HepG2 (cell line): ENCODE data around the gene AMBRA1. TPM values are rescaled to one million over a fixed set of nuclear protein-coding genes. Genes with fewer than 3 reads are reported as not detected.

Source experiments
- AGO1 ChIP-seq: fragments of 200-400 bp; formaldehyde crosslinking; IDR thresholded peaks from 2 replicates; pipeline ENCODE4 v1.6.1; 2017; ENCODE audit warnings: mild to moderate bottlenecking, low read depth, low read length, moderate library complexity; ENCODE audit not compliant: poor library complexity, severe bottlenecking
- BRD4 ChIP-seq: sonication (generic); formaldehyde crosslinking; IDR thresholded peaks from 2 replicates; pipeline ENCODE4 v1.4.0; 2020; ENCODE audit warnings: missing genetic modification reagents
- EP300 ChIP-seq, 3 experiments: sonication (generic) in 1 of 3; formaldehyde crosslinking in 1 of 3; IDR thresholded peaks; 2 replicates each; pipeline versions ENCODE4 v1.5.1 to v1.6.1; 2011 to 2020; ENCODE audit warnings: low read depth in 2 of 3, low read length in 2 of 3, borderline replicate concordance in 1 of 3, improper control_type of control experiment in 1 of 3, mild to moderate bottlenecking in 1 of 3, missing genetic modification reagents in 1 of 3, moderate library complexity in 1 of 3
- ETV5 ChIP-seq: IDR thresholded peaks from 2 replicates; pipeline ENCODE4 v1.6.1; 2018; ENCODE audit warnings: missing biosample characterization, missing genetic modification reagents, inconsistent platforms, borderline replicate concordance
- GATA4 ChIP-seq: sonication (generic); IDR thresholded peaks from 2 replicates; pipeline ENCODE4 v1.6.1; 2016; ENCODE audit warnings: antibody characterized with exemption, low read depth, borderline replicate concordance
- HDAC2 ChIP-seq: sonication (generic); formaldehyde crosslinking; IDR thresholded peaks from 2 replicates; pipeline ENCODE4 v1.4.0; 2020; ENCODE audit warnings: missing genetic modification reagents
- MED13 ChIP-seq: sonication (generic); formaldehyde crosslinking; IDR thresholded peaks from 2 replicates; pipeline ENCODE4 v1.5.0; 2020; ENCODE audit warnings: missing genetic modification reagents
- NR2C2 ChIP-seq: sonication (generic); formaldehyde crosslinking; IDR thresholded peaks from 2 replicates; pipeline ENCODE4 v1.4.0; 2020; ENCODE audit warnings: missing genetic modification reagents, mild to moderate bottlenecking, moderate library complexity, borderline replicate concordance
- SKI ChIP-seq: fragments of 450-650 bp; IDR thresholded peaks from one replicate; pipeline ENCODE4 v1.6.1; 2018; ENCODE audit warnings: mild to moderate bottlenecking; ENCODE audit not compliant: partially characterized antibody
- SNRNP70 ChIP-seq: fragments of 200-400 bp; formaldehyde crosslinking; IDR thresholded peaks from 2 replicates; pipeline ENCODE4 v1.6.1; 2017; ENCODE audit warnings: mild to moderate bottlenecking, low read depth, low read length, moderate library complexity
- TOE1 ChIP-seq: sonication (generic); formaldehyde crosslinking; IDR thresholded peaks from 2 replicates; pipeline ENCODE4 v1.4.0; 2020; ENCODE audit warnings: mild to moderate bottlenecking, missing genetic modification reagents
- TSC22D2 ChIP-seq: sonication (generic); formaldehyde crosslinking; IDR thresholded peaks from 2 replicates; pipeline ENCODE4 v1.5.1; 2020; ENCODE audit warnings: missing genetic modification reagents, mild to moderate bottlenecking, borderline replicate concordance
- ZNF138 ChIP-seq: sonication (generic); formaldehyde crosslinking; IDR thresholded peaks from 2 replicates; pipeline ENCODE4 v1.5.0; 2020; ENCODE audit warnings: mild to moderate bottlenecking, low read depth, missing genetic modification reagents
- ZNF234 ChIP-seq: sonication (generic); formaldehyde crosslinking; conservative IDR thresholded peaks from 2 replicates; pipeline ENCODE4 v1.5.1; 2020; ENCODE audit warnings: mild to moderate bottlenecking, missing genetic modification reagents
- ZNF256 ChIP-seq: sonication (generic); formaldehyde crosslinking; conservative IDR thresholded peaks from 2 replicates; pipeline ENCODE4 v1.4.0; 2020; ENCODE audit warnings: missing genetic modification reagents
- ZNF556 ChIP-seq: sonication (generic); formaldehyde crosslinking; IDR thresholded peaks from 2 replicates; pipeline ENCODE4 v1.4.0; 2020; ENCODE audit warnings: mild to moderate bottlenecking, missing genetic modification reagents, borderline replicate concordance
- ZNF788 ChIP-seq: sonication (generic); formaldehyde crosslinking; IDR thresholded peaks from 2 replicates; pipeline ENCODE4 v1.5.0; 2020; ENCODE audit warnings: mild to moderate bottlenecking, missing genetic modification reagents, borderline replicate concordance
- ZNF816 ChIP-seq: sonication (generic); formaldehyde crosslinking; IDR thresholded peaks from 2 replicates; pipeline ENCODE4 v1.8.0; 2022; ENCODE audit warnings: missing genetic modification reagents, mild to moderate bottlenecking, borderline replicate concordance
- polyA plus RNA-seq, 8 experiments: library from polyadenylated mRNA; depleted of rRNA in 3 of 8; stranded (reverse) in 7 of 8; unstranded in 1 of 8; fragments of >200 nt; fragmentation: Illumina TruSeq in 4 of 8; extraction: Trizol in 4 of 8; gene quantifications; 2 replicates each; pipeline versions ENCODE4 v1.2.1 to v1.2.3, GENCODE V29; 2011 to 2016; ENCODE audit warnings: low read depth in 4 of 8, missing spikeins in 1 of 8, mixed read lengths in 1 of 8; ENCODE audit not compliant: insufficient read depth in 1 of 8
- total RNA-seq, 5 experiments: library from RNA; depleted of rRNA; stranded (reverse); fragments of >200 nt; fragmentation: Illumina TruSeq; extraction: Trizol; gene quantifications; 2 replicates each; pipeline ENCODE4 v1.2.3, GENCODE V29; 2016; ENCODE audit warnings: low read depth in 1 of 5
- TF ChIP-seq, protein P1 (sequence below): sonication (generic); formaldehyde crosslinking; IDR thresholded peaks from 2 replicates; pipeline ENCODE4 v1.4.0; 2020; ENCODE audit warnings: missing genetic modification reagents
- TF ChIP-seq, protein P2 (sequence below): sonication (generic); formaldehyde crosslinking; IDR thresholded peaks from 2 replicates; pipeline ENCODE4 v1.4.0; 2020; ENCODE audit warnings: missing genetic modification reagents
- TF ChIP-seq, protein P3 (sequence below): sonication (generic); formaldehyde crosslinking; IDR thresholded peaks from 2 replicates; pipeline ENCODE4 v1.5.1; 2020; ENCODE audit warnings: mild to moderate bottlenecking, missing genetic modification reagents

Gene AMBRA1
- total and polyA plus RNA-seq, 2 of the 13 experiments (the other 11 are each of a cell fraction or from before 2014, with no cell fraction given) = 15.7 to 26.0 TPM

DNA sequence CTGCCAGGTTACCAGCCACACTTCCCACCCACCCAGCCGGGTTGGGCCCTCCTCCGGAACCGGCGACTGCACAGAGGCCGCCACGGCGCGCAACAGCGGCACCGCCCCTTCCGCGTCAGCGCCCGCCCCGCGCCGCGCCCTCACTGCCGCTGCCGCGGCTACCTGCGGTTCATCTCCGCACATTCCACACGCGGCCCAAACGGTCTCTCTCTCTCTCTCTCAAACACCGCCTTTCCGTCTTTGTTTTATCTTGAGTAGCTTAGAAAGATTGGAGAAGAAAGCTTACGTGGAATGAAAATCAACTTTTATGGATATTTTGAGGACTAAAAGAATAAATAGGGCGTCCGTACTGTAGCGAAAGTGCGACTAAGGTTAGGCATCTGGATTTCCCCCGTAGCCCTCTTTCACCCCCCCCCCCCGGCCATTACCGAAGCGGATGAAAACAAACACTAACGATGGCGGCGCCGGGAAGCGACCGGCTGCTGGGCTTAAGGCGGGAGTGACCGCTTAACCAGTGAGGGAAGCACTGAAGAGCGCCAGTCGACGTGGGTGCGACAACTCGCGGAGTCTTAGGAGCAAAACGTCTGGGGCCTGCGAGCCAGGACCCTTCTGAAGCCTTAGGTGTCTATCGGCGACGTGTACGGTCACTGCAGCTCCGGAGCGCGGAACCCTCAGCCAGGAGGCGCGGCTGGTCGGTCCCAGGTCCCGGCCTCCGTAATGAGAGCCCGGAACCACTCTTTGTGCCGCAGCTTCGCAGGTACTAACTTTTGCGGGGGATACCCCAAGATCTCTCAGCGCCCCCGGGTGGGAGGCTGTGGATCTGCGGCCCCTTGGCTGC is 23.5 kb upstream of the AMBRA1 start, which contains the start of the genes ATG13 and HARBI1 (continued):
- TF ChIP-seq, protein P1, sequence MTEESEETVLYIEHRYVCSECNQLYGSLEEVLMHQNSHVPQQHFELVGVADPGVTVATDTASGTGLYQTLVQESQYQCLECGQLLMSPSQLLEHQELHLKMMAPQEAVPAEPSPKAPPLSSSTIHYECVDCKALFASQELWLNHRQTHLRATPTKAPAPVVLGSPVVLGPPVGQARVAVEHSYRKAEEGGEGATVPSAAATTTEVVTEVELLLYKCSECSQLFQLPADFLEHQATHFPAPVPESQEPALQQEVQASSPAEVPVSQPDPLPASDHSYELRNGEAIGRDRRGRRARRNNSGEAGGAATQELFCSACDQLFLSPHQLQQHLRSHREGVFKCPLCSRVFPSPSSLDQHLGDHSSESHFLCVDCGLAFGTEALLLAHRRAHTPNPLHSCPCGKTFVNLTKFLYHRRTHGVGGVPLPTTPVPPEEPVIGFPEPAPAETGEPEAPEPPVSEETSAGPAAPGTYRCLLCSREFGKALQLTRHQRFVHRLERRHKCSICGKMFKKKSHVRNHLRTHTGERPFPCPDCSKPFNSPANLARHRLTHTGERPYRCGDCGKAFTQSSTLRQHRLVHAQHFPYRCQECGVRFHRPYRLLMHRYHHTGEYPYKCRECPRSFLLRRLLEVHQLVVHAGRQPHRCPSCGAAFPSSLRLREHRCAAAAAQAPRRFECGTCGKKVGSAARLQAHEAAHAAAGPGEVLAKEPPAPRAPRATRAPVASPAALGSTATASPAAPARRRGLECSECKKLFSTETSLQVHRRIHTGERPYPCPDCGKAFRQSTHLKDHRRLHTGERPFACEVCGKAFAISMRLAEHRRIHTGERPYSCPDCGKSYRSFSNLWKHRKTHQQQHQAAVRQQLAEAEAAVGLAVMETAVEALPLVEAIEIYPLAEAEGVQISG (CRISPR knock-in tag) = peak; percentile 85
- TF ChIP-seq SNRNP70 = no peak
- no peak for TF ChIP-seq ZNF556 (CRISPR knock-in tag)
- TF ChIP-seq, protein P2, sequence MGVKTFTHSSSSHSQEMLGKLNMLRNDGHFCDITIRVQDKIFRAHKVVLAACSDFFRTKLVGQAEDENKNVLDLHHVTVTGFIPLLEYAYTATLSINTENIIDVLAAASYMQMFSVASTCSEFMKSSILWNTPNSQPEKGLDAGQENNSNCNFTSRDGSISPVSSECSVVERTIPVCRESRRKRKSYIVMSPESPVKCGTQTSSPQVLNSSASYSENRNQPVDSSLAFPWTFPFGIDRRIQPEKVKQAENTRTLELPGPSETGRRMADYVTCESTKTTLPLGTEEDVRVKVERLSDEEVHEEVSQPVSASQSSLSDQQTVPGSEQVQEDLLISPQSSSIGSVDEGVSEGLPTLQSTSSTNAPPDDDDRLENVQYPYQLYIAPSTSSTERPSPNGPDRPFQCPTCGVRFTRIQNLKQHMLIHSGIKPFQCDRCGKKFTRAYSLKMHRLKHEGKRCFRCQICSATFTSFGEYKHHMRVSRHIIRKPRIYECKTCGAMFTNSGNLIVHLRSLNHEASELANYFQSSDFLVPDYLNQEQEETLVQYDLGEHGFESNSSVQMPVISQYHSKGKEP (CRISPR knock-in tag) = no peak
- 0 out of 2 replicates have a peak, but pooled peaks have one; percentile 6 for TF ChIP-seq GATA4
- no peak for TF ChIP-seq AGO1
- no peak for TF ChIP-seq MED13
- TF ChIP-seq NR2C2 (CRISPR knock-in tag) = peak; percentile 77
- TF ChIP-seq ZNF256 (CRISPR knock-in tag) = no peak; the same call in 1 of the 2 replicates
- 0 out of 2 replicates have a peak, but pooled peaks have one; percentile 6 for TF ChIP-seq HDAC2 (CRISPR knock-in tag)
- TF ChIP-seq TSC22D2 (CRISPR knock-in tag) = no peak
- TF ChIP-seq, protein P3, sequence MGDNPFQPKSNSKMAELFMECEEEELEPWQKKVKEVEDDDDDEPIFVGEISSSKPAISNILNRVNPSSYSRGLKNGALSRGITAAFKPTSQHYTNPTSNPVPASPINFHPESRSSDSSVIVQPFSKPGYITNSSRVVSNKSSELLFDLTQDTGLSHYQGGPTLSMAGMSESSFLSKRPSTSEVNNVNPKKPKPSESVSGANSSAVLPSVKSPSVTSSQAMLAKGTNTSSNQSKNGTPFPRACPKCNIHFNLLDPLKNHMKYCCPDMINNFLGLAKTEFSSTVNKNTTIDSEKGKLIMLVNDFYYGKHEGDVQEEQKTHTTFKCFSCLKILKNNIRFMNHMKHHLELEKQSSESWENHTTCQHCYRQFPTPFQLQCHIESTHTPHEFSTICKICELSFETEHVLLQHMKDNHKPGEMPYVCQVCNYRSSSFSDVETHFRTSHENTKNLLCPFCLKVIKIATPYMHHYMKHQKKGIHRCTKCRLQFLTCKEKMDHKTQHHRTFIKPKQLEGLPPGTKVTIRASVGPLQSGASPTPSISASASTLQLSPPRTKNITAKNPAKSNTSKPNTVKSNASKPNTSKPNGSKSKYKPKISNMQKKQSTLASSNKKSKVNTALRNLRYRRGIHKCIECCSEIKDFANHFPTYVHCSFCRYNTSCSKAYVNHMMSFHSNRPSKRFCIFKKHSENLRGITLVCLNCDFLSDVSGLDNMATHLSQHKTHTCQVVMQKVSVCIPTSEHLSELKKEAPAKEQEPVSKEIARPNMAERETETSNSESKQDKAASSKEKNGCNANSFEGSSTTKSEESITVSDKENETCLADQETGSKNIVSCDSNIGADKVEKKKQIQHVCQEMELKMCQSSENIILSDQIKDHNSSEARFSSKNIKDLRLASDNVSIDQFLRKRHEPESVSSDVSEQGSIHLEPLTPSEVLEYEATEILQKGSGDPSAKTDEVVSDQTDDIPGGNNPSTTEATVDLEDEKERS (CRISPR knock-in tag) = 0 out of 2 replicates have a peak, but pooled peaks have one; percentile 28
- peak; percentile 57; the same call in 1 of the 2 replicates for TF ChIP-seq BRD4 (CRISPR knock-in tag)
- TF ChIP-seq ZNF234 = 0 out of 2 replicates have a peak, but pooled peaks have one; percentile 25
- TF ChIP-seq ZNF138 (CRISPR knock-in tag) = peak; percentile 74; the same call in 1 of the 2 replicates
- TF ChIP-seq SKI = peak; percentile 34
- peak; percentile 85 for TF ChIP-seq ETV5 (CRISPR knock-in tag)
- no peak for TF ChIP-seq ZNF788 (CRISPR knock-in tag)
- TF ChIP-seq TOE1 (CRISPR knock-in tag) = no peak
- TF ChIP-seq EP300 (IDR thresholded peaks at IDR 0.05; ENCODE audit: low read depth in 2 of 2, low read length in 2 of 2) = peak in 1 of 2 experiments; percentile 45; a peak in 1 of 4 replicates
- no peak for TF ChIP-seq EP300 (CRISPR knock-in tag; IDR thresholded peaks at IDR 0.05; ENCODE audit: borderline replicate concordance)
- TF ChIP-seq ZNF816 (CRISPR knock-in tag) = no peak
